Measurements from ENCODE around the gene NOVA2.

GRCh38 chr19:46023311-46023779 lies 49.7 kb upstream of the NOVA2 start:
- TF ChIP-seq, protein P1, sequence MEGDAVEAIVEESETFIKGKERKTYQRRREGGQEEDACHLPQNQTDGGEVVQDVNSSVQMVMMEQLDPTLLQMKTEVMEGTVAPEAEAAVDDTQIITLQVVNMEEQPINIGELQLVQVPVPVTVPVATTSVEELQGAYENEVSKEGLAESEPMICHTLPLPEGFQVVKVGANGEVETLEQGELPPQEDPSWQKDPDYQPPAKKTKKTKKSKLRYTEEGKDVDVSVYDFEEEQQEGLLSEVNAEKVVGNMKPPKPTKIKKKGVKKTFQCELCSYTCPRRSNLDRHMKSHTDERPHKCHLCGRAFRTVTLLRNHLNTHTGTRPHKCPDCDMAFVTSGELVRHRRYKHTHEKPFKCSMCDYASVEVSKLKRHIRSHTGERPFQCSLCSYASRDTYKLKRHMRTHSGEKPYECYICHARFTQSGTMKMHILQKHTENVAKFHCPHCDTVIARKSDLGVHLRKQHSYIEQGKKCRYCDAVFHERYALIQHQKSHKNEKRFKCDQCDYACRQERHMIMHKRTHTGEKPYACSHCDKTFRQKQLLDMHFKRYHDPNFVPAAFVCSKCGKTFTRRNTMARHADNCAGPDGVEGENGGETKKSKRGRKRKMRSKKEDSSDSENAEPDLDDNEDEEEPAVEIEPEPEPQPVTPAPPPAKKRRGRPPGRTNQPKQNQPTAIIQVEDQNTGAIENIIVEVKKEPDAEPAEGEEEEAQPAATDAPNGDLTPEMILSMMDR (IDR thresholded peaks at IDR 0.05), result no peak
- TF ChIP-seq EZH2 (IDR thresholded peaks at IDR 0.05; ENCODE audit: borderline replicate concordance, insufficient read depth, low read depth, low read length, poor library complexity, severe bottlenecking), result no peak

Measured in B cell (primary cell).